ENCODE results near the gene LPXN. TPM values are rescaled to one million over a fixed set of nuclear protein-coding genes. Genes with fewer than 3 reads are reported as not detected.

LPXN gene
- total RNA-seq, 1 donor from 2014 or later: 3.8 TPM

- DNase-seq: no peak
- no peak overlapping the region for H3K27ac Mint-ChIP-seq (ENCODE audit: unreplicated experiment)
- H3K4me3 Mint-ChIP-seq (ENCODE audit: unreplicated experiment): no peak overlapping the region
- no peaks in the 10 kb centered on the region for H3K4me1 Mint-ChIP-seq (ENCODE audit: low read depth, unreplicated experiment)
- H3K27me3 Mint-ChIP-seq (ENCODE audit: unreplicated experiment): no peaks in the 10 kb centered on the region
- TF ChIP-seq CTCF (IDR thresholded peaks at IDR 0.05; ENCODE audit: partially characterized antibody, unreplicated experiment): no peak
- no peaks in the 10 kb centered on the region for H3K9me3 Mint-ChIP-seq (ENCODE audit: unreplicated experiment)
- H3K36me3 Mint-ChIP-seq (ENCODE audit: unreplicated experiment): peaks cover 5% of the 10 kb centered on the region
Observed at GRCh38 chr11:58549644-58550043, 26.0 kb downstream of the LPXN start.

GRCh38 chr11:58546841-58547240 lies 28.8 kb downstream of the LPXN start:
- Mint-ChIP-seq H3K4me1 (ENCODE audit: low read depth, unreplicated experiment) (no peaks in the 10 kb centered on the region), H3K27ac (ENCODE audit: unreplicated experiment) (no peak overlapping the region), H3K27me3 (ENCODE audit: unreplicated experiment) (no peaks in the 10 kb centered on the region), H3K4me3 (ENCODE audit: unreplicated experiment) (no peak overlapping the region), H3K36me3 (ENCODE audit: unreplicated experiment) (no peaks in the 10 kb centered on the region), H3K9me3 (ENCODE audit: unreplicated experiment) (no peaks in the 10 kb centered on the region)
- no peak for TF ChIP-seq CTCF (IDR thresholded peaks at IDR 0.05; ENCODE audit: partially characterized antibody, unreplicated experiment)
- no peak for DNase-seq

- DNase-seq: no peak
- no peak overlapping the region for H3K27ac Mint-ChIP-seq (ENCODE audit: unreplicated experiment)
- peaks cover 3% of the 10 kb centered on the region for H3K9me3 Mint-ChIP-seq (ENCODE audit: unreplicated experiment)
- peaks cover 4% of the 10 kb centered on the region for H3K27me3 Mint-ChIP-seq (ENCODE audit: unreplicated experiment)
- H3K4me3 Mint-ChIP-seq (ENCODE audit: unreplicated experiment): no peak overlapping the region
- no peaks in the 10 kb centered on the region for H3K4me1 Mint-ChIP-seq (ENCODE audit: low read depth, unreplicated experiment)
- peaks cover 19% of the 10 kb centered on the region for H3K36me3 Mint-ChIP-seq (ENCODE audit: unreplicated experiment)
- no peak for TF ChIP-seq CTCF (IDR thresholded peaks at IDR 0.05; ENCODE audit: partially characterized antibody, unreplicated experiment)
Observed at GRCh38 chr11:58531865-58532341, 43.8 kb downstream of the LPXN start.

- Mint-ChIP-seq H3K27ac (ENCODE audit: unreplicated experiment) (no peak overlapping the region), H3K36me3 (ENCODE audit: unreplicated experiment) (peaks cover 12% of the 10 kb centered on the region), H3K4me3 (ENCODE audit: unreplicated experiment) (no peak overlapping the region), H3K4me1 (ENCODE audit: low read depth, unreplicated experiment) (no peaks in the 10 kb centered on the region), H3K27me3 (ENCODE audit: unreplicated experiment) (no peaks in the 10 kb centered on the region), H3K9me3 (ENCODE audit: unreplicated experiment) (peaks cover 3% of the 10 kb centered on the region)
- no peak for DNase-seq
- TF ChIP-seq CTCF (IDR thresholded peaks at IDR 0.05; ENCODE audit: partially characterized antibody, unreplicated experiment): no peak
Observed at GRCh38 chr11:58530236-58530635, 45.4 kb downstream of the LPXN start.

GRCh38 chr11:58527429-58527828 lies 48.2 kb downstream of the LPXN start:
- DNase-seq: no peak
- no peak overlapping the region for H3K4me3 Mint-ChIP-seq (ENCODE audit: unreplicated experiment)
- TF ChIP-seq CTCF (IDR thresholded peaks at IDR 0.05; ENCODE audit: partially characterized antibody, unreplicated experiment): no peak
- peaks cover 7% of the 10 kb centered on the region for H3K36me3 Mint-ChIP-seq (ENCODE audit: unreplicated experiment)
- H3K4me1 Mint-ChIP-seq (ENCODE audit: low read depth, unreplicated experiment): peaks cover 2% of the 10 kb centered on the region
- H3K9me3 Mint-ChIP-seq (ENCODE audit: unreplicated experiment): peaks cover 3% of the 10 kb centered on the region
- H3K27me3 Mint-ChIP-seq (ENCODE audit: unreplicated experiment): no peaks in the 10 kb centered on the region
- H3K27ac Mint-ChIP-seq (ENCODE audit: unreplicated experiment): no peak overlapping the region

All from glutamatergic neuron (in vitro differentiated cells).